HFFc6 (cell line): ENCODE measurements around the gene FOXL1. TPM values are rescaled to one million over a fixed set of nuclear protein-coding genes. Genes with fewer than 3 reads are reported as not detected.

Experiments used
- DNase-seq: peaks from one replicate; pipeline ENCODE4 v3.0.0-alpha.2; 2018
- H3K27ac Mint-ChIP-seq: 2 replicates; pipeline ENCODE4 v1.8.0; 2020; ENCODE audit warnings: mild to moderate bottlenecking, mixed read lengths
- H3K27me3 Mint-ChIP-seq: 2 replicates; pipeline ENCODE4 v1.8.0; 2021; ENCODE audit warnings: mild to moderate bottlenecking, moderate library complexity, mixed read lengths; ENCODE audit not compliant: insufficient read depth
- H3K36me3 Mint-ChIP-seq: 2 replicates; pipeline ENCODE4 v1.8.0; 2021; ENCODE audit warnings: low read depth, mixed read lengths
- H3K4me1 Mint-ChIP-seq: 2 replicates; pipeline ENCODE4 v1.8.0; 2020; ENCODE audit warnings: low read depth, mixed read lengths
- H3K4me3 Mint-ChIP-seq: 2 replicates; pipeline ENCODE4 v1.8.0; 2020; ENCODE audit warnings: mild to moderate bottlenecking, moderate library complexity, mixed read lengths
- H3K9me3 Mint-ChIP-seq: 2 replicates; pipeline ENCODE4 v1.8.0; 2020; ENCODE audit warnings: mild to moderate bottlenecking, mixed read lengths
- CTCF ChIP-seq: fragments of 200-600 bp; sonication (generic); IDR thresholded peaks from 2 replicates; pipeline ENCODE4 v1.5.0; 2021; ENCODE audit warnings: antibody characterized with exemption, mild to moderate bottlenecking
- total RNA-seq, 6 experiments: library from RNA; stranded (reverse); fragmentation: NEBNext Ultra II Directional; extraction: Animal tissue kit (Norgen Biotek cat#: 25700); gene quantifications; 2 replicates in 1 of 6; 3 replicates in 5 of 6; pipeline ENCODE4 v1.2.3, GENCODE V29; 2021

FOXL1 gene
- total RNA-seq, 6 experiments from 2014 or later = 20.2 to 25.3 (median 21.6) TPM

GRCh38 chr16:86545481-86545880 lies 32.9 kb upstream of the FOXL1 start:
- Mint-ChIP-seq H3K9me3 (no peaks in the 10 kb centered on the region), H3K36me3 (peaks cover 24% of the 10 kb centered on the region), H3K27me3 (no peaks in the 10 kb centered on the region), H3K4me3 (no peak overlapping the region), H3K27ac (no peak overlapping the region), H3K4me1 (no peaks in the 10 kb centered on the region)
- no peak for TF ChIP-seq CTCF
- DNase-seq = no peak

GRCh38 chr16:86545954-86546637 lies 32.3 kb upstream of the FOXL1 start:
- no peak for DNase-seq
- Mint-ChIP-seq H3K27ac (no peak overlapping the region), H3K9me3 (no peaks in the 10 kb centered on the region), H3K4me3 (no peak overlapping the region), H3K27me3 (no peaks in the 10 kb centered on the region), H3K4me1 (no peaks in the 10 kb centered on the region), H3K36me3 (peaks cover 24% of the 10 kb centered on the region)
- TF ChIP-seq CTCF = no peak

- no peaks in the 10 kb centered on the region for H3K4me1 Mint-ChIP-seq
- DNase-seq = no peak
- no peak for TF ChIP-seq CTCF
- no peak overlapping the region for H3K27ac Mint-ChIP-seq
- no peak overlapping the region for H3K4me3 Mint-ChIP-seq
- H3K9me3 Mint-ChIP-seq = no peaks in the 10 kb centered on the region
- peaks cover 24% of the 10 kb centered on the region for H3K36me3 Mint-ChIP-seq
- no peaks in the 10 kb centered on the region for H3K27me3 Mint-ChIP-seq
Observed at GRCh38 chr16:86546638-86547013, 31.7 kb upstream of the FOXL1 start.

- DNase-seq = no peak
- H3K27me3 Mint-ChIP-seq = no peaks in the 10 kb centered on the region
- H3K36me3 Mint-ChIP-seq = peaks cover 24% of the 10 kb centered on the region
- no peak for TF ChIP-seq CTCF
- H3K9me3 Mint-ChIP-seq = no peaks in the 10 kb centered on the region
- H3K4me1 Mint-ChIP-seq = no peaks in the 10 kb centered on the region
- no peak overlapping the region for H3K27ac Mint-ChIP-seq
- H3K4me3 Mint-ChIP-seq = no peak overlapping the region
Observed at GRCh38 chr16:86547286-86547685, 31.1 kb upstream of the FOXL1 start.

GRCh38 chr16:86549076-86549892 lies 29.1 kb upstream of the FOXL1 start:
- Mint-ChIP-seq H3K9me3 (peaks cover 6% of the 10 kb centered on the region; the same call in 1 of the 2 replicates), H3K4me3 (no peak overlapping the region), H3K4me1 (peaks cover 7% of the 10 kb centered on the region), H3K27me3 (no peaks in the 10 kb centered on the region), H3K27ac (no peak overlapping the region), H3K36me3 (peaks cover 27% of the 10 kb centered on the region)
- TF ChIP-seq CTCF = no peak; the same call in 1 of the 2 replicates
- DNase-seq = no peak
